HepG2 (cell line): ENCODE results near the gene PLD4. TPM values are rescaled to one million over a fixed set of nuclear protein-coding genes. Genes with fewer than 3 reads are reported as not detected.

ENCODE experiments used
- ATAC-seq: fragments of 200-7000 bp; cut with Tn5 transposase; 3 replicates; pipeline ENCODE4 v1.9.1; 2020; ENCODE audit warnings: mild to moderate bottlenecking, moderate library complexity
- BruUV-seq: library from RNA; stranded (reverse); fragments of 400-500 nt; replicated peaks from 2 replicates; lab custom pipeline; 2021; lab: Mats Ljungman, UMichigan
- CTCF ChIA-PET: fragments of 300-600 bp; formaldehyde crosslinking; extraction: SDS; loops from one replicate; lab custom pipeline; 2021; ENCODE audit warnings: low total read pairs, inconsistent platforms, low intra/inter-chr PET ratio; lab: Yijun Ruan, JAX
- POLR2A ChIA-PET: fragments of 350-600 bp; sonication (Branson Sonifier 250); formaldehyde crosslinking; loops from one replicate; lab custom pipeline; 2020; ENCODE audit warnings: antibody characterized with exemption, inconsistent platforms; lab: Yijun Ruan, JAX
- DNase-seq: peaks from one replicate; pipeline ENCODE4 v3.0.0-alpha.2; 2015; ENCODE audit warnings: low spot score
- FAIRE-seq: peaks from 3 replicates; lab custom pipeline; 2011; peaks lifted over from hg19 to GRCh38; lab: Jason Lieb, UNC
- H2AFZ ChIP-seq: one replicate; pipeline ENCODE4 v1.6.1; 2011; ENCODE audit warnings: low read length, inconsistent platforms
- H3K27ac ChIP-seq: fragments of 300-600 bp; 3 replicates; pipeline ENCODE4 v1.8.0; 2011; ENCODE audit warnings: mixed run types, mild to moderate bottlenecking, mixed read lengths, low read length, inconsistent platforms; ENCODE audit not compliant: insufficient read depth; ENCODE audit errors: extremely low read length
- H3K27me3 ChIP-seq, 2 experiments: fragments of 200-600 bp in 1 of 2; 2 replicates in 1 of 2; 3 replicates in 1 of 2; pipeline versions ENCODE4 v1.6.0 to v1.8.0; 2011; ENCODE audit warnings: low read length in 2 of 2, mild to moderate bottlenecking in 2 of 2, moderate library complexity in 2 of 2, inconsistent platforms in 1 of 2; ENCODE audit not compliant: insufficient read depth in 2 of 2, control insufficient read depth in 1 of 2
- H3K36me3 ChIP-seq, 2 experiments: fragments of 200-600 bp in 1 of 2; replicated peaks in 1 of 2; 2 replicates in 1 of 2; 3 replicates in 1 of 2; pipeline versions ENCODE4 v1.5.1 to v1.8.0; 2011; ENCODE audit warnings: low read length in 2 of 2, inconsistent platforms in 1 of 2; ENCODE audit not compliant: insufficient read depth in 2 of 2, control insufficient read depth in 1 of 2
- H3K4me1 ChIP-seq: 2 replicates; pipeline ENCODE4 v1.5.1; 2012; ENCODE audit warnings: low read length, inconsistent platforms; ENCODE audit not compliant: insufficient read depth
- H3K4me2 ChIP-seq: 2 replicates; pipeline ENCODE4 v1.6.0; 2011; ENCODE audit warnings: low read depth, low read length, inconsistent platforms
- H3K4me3 ChIP-seq, 3 experiments: fragments of 200-600 bp in 1 of 3; sonication (generic), shearing (Covaris generic) in 1 of 3; replicated peaks in 1 of 3; 2 replicates each; pipeline ENCODE4 v1.5.1; 2011 to 2016; ENCODE audit warnings: low read length in 3 of 3, inconsistent platforms in 2 of 3, low read depth in 2 of 3, mild to moderate bottlenecking in 2 of 3, control low read depth in 1 of 3, mixed read lengths in 1 of 3; ENCODE audit not compliant: insufficient read depth in 1 of 3
- H3K79me2 ChIP-seq: one replicate; pipeline ENCODE4 v1.6.1; 2011; ENCODE audit warnings: low read length, inconsistent platforms; ENCODE audit not compliant: insufficient read depth
- H3K9ac ChIP-seq: 2 replicates; pipeline ENCODE4 v1.6.0; 2011; ENCODE audit warnings: mild to moderate bottlenecking, low read depth, low read length, inconsistent platforms; ENCODE audit not compliant: insufficient read depth
- H3K9me3 ChIP-seq: 2 replicates; pipeline ENCODE4 v1.5.1; 2012; ENCODE audit warnings: mild to moderate bottlenecking, low read length
- H4K20me1 ChIP-seq: 2 replicates; pipeline ENCODE4 v1.6.0; 2011; ENCODE audit warnings: inconsistent platforms, mild to moderate bottlenecking, low read length, moderate library complexity; ENCODE audit not compliant: insufficient read depth
- EP300 ChIP-seq, 3 experiments: sonication (generic) in 1 of 3; formaldehyde crosslinking in 1 of 3; IDR thresholded peaks; 2 replicates each; pipeline versions ENCODE4 v1.5.1 to v1.6.1; 2011 to 2020; ENCODE audit warnings: low read depth in 2 of 3, low read length in 2 of 3, borderline replicate concordance in 1 of 3, improper control_type of control experiment in 1 of 3, mild to moderate bottlenecking in 1 of 3, missing genetic modification reagents in 1 of 3, moderate library complexity in 1 of 3
- NFYB ChIP-seq: sonication (generic); formaldehyde crosslinking; IDR thresholded peaks from 2 replicates; pipeline ENCODE4 v1.4.0; 2020; ENCODE audit warnings: missing genetic modification reagents
- RBFOX2 ChIP-seq: fragments of 200-400 bp; formaldehyde crosslinking; IDR thresholded peaks from 2 replicates; pipeline ENCODE4 v1.6.1; 2017; ENCODE audit warnings: low read depth, mild to moderate bottlenecking, low read length
- RXRA ChIP-seq: sonication (generic); formaldehyde crosslinking; IDR thresholded peaks from 2 replicates; pipeline ENCODE4 v1.5.1; 2020; ENCODE audit warnings: missing genetic modification reagents
- TGIF2 ChIP-seq: IDR thresholded peaks from 2 replicates; pipeline ENCODE4 v1.6.1; 2016; ENCODE audit warnings: control low read depth, missing compliant biosample characterization
- ZNF17 ChIP-seq: sonication (generic); formaldehyde crosslinking; IDR thresholded peaks from 2 replicates; pipeline ENCODE4 v1.5.0; 2020; ENCODE audit warnings: mild to moderate bottlenecking, missing genetic modification reagents
- ZNF724P ChIP-seq: sonication (generic); formaldehyde crosslinking; IDR thresholded peaks from 2 replicates; pipeline ENCODE4 v1.8.0; 2022; ENCODE audit warnings: missing genetic modification reagents, borderline replicate concordance
- WGBS: methylation state at CpG from one replicate; pipeline ENCODE4 v1.1.6; 2017; ENCODE audit warnings: low lambda C conversion rate; 5-methylcytosine and 5-hydroxymethylcytosine counted together
- in situ Hi-C: cut with HindIII; loops from 2 replicates; pipeline ENCODE4 v1.10.0; 2017; ENCODE audit warnings: low pct_unique_long_range_greater_than_20kb; ENCODE audit not compliant: extremely low pct_ligation_motif_present
- intact Hi-C: fragments of 100-400 bp; cut with micrococcal nuclease; formaldehyde crosslinking; loops from one replicate; pipeline ENCODE4 v1.10.0; 2022; ENCODE audit not compliant: unreplicated experiment
- polyA plus RNA-seq, 8 experiments: library from polyadenylated mRNA; depleted of rRNA in 3 of 8; stranded (reverse) in 7 of 8; unstranded in 1 of 8; fragments of >200 nt; fragmentation: Illumina TruSeq in 4 of 8; extraction: Trizol in 4 of 8; gene quantifications; 2 replicates each; pipeline versions ENCODE4 v1.2.1 to v1.2.3, GENCODE V29; 2011 to 2016; ENCODE audit warnings: low read depth in 4 of 8, missing spikeins in 1 of 8, mixed read lengths in 1 of 8; ENCODE audit not compliant: insufficient read depth in 1 of 8
- total RNA-seq, 5 experiments: library from RNA; depleted of rRNA; stranded (reverse); fragments of >200 nt; fragmentation: Illumina TruSeq; extraction: Trizol; gene quantifications; 2 replicates each; pipeline ENCODE4 v1.2.3, GENCODE V29; 2016; ENCODE audit warnings: low read depth in 1 of 5

Gene PLD4
- total and polyA plus RNA-seq, 2 of the 13 experiments (the other 11 are each of a cell fraction or from before 2014, with no cell fraction given), result not detected

DNA sequence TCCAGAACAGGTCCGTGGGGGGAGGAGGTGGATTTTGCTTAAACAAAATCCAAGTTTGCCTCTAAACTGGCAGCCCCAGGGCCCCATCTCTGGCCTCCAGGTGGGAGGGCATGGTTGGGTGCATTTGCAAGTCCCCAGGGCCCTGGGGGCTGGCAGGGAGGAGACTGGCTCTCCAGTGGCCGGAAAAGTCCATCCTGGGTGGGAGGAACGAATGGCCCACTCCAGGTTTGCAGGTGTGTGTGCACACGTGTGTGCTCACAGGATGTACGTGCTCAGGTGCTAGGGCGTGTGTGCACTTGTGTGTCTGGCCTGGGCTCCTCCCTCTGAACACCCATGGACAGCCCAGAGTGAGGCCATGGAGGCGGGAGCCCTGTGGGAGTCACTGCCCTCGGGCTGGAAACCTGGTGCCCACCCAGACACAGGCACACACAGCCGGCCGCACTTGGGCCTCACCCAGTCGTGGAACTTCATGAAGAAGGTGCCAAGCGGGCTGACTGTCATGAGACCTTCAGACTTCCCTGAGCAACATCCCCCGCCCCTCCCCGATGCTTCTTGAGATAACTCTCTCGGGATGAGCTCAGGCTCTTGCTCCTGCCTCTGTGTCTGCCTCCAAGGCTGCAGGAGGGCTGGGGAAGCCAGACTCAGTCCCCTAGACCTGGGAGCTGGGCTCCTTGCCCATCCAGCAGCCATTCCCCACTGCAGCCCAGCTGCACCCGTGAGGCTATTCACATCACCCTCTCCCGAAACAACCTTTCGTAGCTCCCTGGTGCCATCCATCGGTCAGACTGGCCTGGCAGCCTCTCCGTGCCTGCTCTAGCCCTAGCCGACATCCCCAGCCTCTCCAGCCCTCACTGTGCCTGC, 44.1 kb downstream of the PLD4 start (continued):
- no peak for TF ChIP-seq RBFOX2
- no peak for TF ChIP-seq ZNF17 (CRISPR knock-in tag)

GRCh38 chr14:104969741-104970230, 45.1 kb downstream of the PLD4 start:
- no peaks in the 10 kb centered on the region for H3K36me3 ChIP-seq
- peaks cover 17 to 93% of the 10 kb centered on the region in 2 experiments for H3K27me3 ChIP-seq
- ATAC-seq, result no peak
- no peak overlapping the region for H3K9ac ChIP-seq
- no TSS peak for BruUV-seq
- intact Hi-C loops, result no loop called here
- no peaks in the 10 kb centered on the region for H4K20me1 ChIP-seq
- POLR2A ChIA-PET, result no interaction called here
- H3K9me3 ChIP-seq, result no peaks in the 10 kb centered on the region
- 28% methylated on average over 2 of the region's 10 CpGs for WGBS
- no peak for DNase-seq
- H3K4me3 ChIP-seq, result no peak overlapping the region
- in situ Hi-C loops, result loop anchor here (5.0 kb wide), 1 partner anchor 78 kb away; no protein-coding TSS in a partner anchor
- CTCF ChIA-PET, result interaction anchor here (1.0 kb wide), 1 partner anchor 73 kb away, joined by 3 read pairs; no protein-coding TSS in a partner anchor
- no peak overlapping the region for H3K27ac ChIP-seq
- TF ChIP-seq EP300 (IDR thresholded peaks at IDR 0.05; ENCODE audit: low read depth in 2 of 2, low read length in 2 of 2) (no peak), EP300 (CRISPR knock-in tag; IDR thresholded peaks at IDR 0.05; ENCODE audit: borderline replicate concordance) (no peak), TGIF2 (CRISPR knock-in tag) (no peak), ZNF724P (CRISPR knock-in tag) (no peak), RXRA (CRISPR knock-in tag) (no peak), NFYB (no peak)
- no peaks in the 10 kb centered on the region for H3K79me2 ChIP-seq
- FAIRE-seq, result no peak
- no peak overlapping the region for H3K4me2 ChIP-seq
- peaks cover 24% of the 10 kb centered on the region; the same call in 1 of the 2 replicates for H3K4me1 ChIP-seq
- H2AFZ ChIP-seq, result no peak overlapping the region
